Testis (tissue), 3 donors: Measurements from ENCODE around the gene VPS11. TPM values are rescaled to one million over a fixed set of nuclear protein-coding genes. Genes with fewer than 3 reads are reported as not detected.

Experiments
- DNase-seq: peaks from one replicate; pipeline ENCODE4 v3.0.0-alpha.2; 2019
- H3K27ac ChIP-seq, 2 donors: fragments of 200-600 bp; sonication (generic); one replicate each; pipeline ENCODE4 v1.5.1; 2019
- H3K27me3 ChIP-seq: fragments of 200-600 bp; sonication (generic); one replicate; pipeline ENCODE4 v1.5.1; 2019
- H3K36me3 ChIP-seq: fragments of 200-600 bp; sonication (generic); one replicate; pipeline ENCODE4 v1.5.1; 2017; ENCODE audit warnings: low read depth; ENCODE audit errors: missing control alignments
- H3K4me1 ChIP-seq: fragments of 200-600 bp; sonication (generic); one replicate; pipeline ENCODE4 v1.5.1; 2019
- H3K4me3 ChIP-seq, 2 donors: fragments of 200-600 bp; sonication (generic); one replicate each; pipeline ENCODE4 v1.5.1; 2017 to 2019
- H3K9me3 ChIP-seq: fragments of 200-600 bp; sonication (generic); one replicate; pipeline ENCODE4 v1.5.1; 2017
- POLR2A ChIP-seq: fragments of 450-650 bp; IDR thresholded peaks from one replicate; pipeline ENCODE4 v1.6.1; 2017; ENCODE audit warnings: antibody characterized with exemption, mild to moderate bottlenecking, moderate library complexity
- WGBS, 2 donors: methylation state at CpG; one replicate each; pipeline ENCODE4 v1.1.5; 2018; 5-methylcytosine and 5-hydroxymethylcytosine counted together
- intact Hi-C: fragments of 100-400 bp; cut with DNase I; formaldehyde crosslinking; loops from one replicate; pipeline ENCODE4 v1.15.1; 2023; ENCODE audit warnings: low total_unique reads
- polyA plus RNA-seq: library from polyadenylated mRNA; stranded (reverse); fragments of 350-450 nt; fragmentation: Illumina TruSeq; extraction: RNeasy Lipid Tissue Mini Kit (QIAGEN cat#74804); gene quantifications from one replicate; pipeline ENCODE4 v1.2.3, GENCODE V29; 2014; ENCODE audit warnings: low read depth, low replicate concordance; ENCODE audit not compliant: insufficient read depth
- total RNA-seq, 2 donors: library from RNA; depleted of rRNA; stranded (reverse); fragments of >200 nt; gene quantifications; one replicate each; pipeline ENCODE4 v1.2.3, GENCODE V29; 2016
- TF ChIP-seq, protein P1 (sequence below), 3 experiments: fragments of 450-650 bp in 2 of 3; fragments of 200-600 bp in 1 of 3; sonication (generic) in 1 of 3; IDR thresholded peaks; one replicate each; pipeline ENCODE4 v1.5.1; 2016 to 2019; ENCODE audit warnings: antibody characterized with exemption in 3 of 3, mild to moderate bottlenecking in 2 of 3, moderate library complexity in 1 of 3

The VPS11 gene
- total and polyA plus RNA-seq, 3 donors from 2014 or later = 50.7 to 60.5 (median 56.7) TPM

DNA sequence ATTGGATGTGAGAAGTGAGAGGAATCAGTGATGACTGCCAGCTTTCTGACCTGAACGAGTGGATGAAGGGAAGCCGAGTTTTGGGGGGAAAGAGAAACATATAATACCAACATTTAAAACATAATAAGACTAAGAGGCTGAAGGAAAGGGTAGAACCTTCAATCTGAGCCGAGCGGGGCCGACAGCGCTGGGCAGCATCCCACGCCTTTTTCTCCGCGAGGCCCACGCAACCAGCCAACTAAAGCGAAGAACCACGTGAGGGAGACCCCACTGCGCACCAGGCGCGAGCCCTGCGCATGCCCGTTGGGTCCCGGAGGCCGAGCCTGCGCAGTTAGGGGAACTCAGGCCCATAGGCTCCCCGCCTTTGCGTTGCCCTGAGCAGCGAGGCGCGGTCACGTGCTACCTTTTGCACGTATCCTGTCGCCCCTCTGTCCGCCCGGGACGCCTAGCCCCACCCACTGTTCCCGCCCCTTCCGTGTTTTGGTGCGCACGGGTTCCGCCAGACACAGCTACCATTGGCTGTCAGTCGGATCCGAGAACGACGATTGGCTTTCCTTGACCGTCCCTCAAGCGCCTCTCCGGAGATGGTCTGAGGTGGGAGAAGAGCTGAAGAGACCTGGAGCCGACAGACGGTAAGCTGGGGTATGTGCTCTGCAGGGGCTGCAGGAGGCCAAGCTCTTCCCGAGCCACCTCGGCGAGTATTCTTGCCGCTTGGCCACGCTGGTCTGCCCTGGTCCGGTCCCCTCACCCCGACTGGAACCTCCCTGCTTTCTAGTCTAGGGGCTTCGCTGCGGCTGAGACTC is 53.6 kb downstream of the VPS11 start, which contains the start of gene HINFP:
Gene HINFP (plus strand): TSS at position 573 of the 803 bp plus-strand sequence. CDS start 5,365 bp downstream, outside the sequence.
- intact Hi-C loops = no loop called here
- Histone ChIP-seq H3K27ac (peak within 1 kb of the TSS; percentile 57 to 71), H3K4me1 (peaks cover 9% of the 10 kb centered on the region), H3K27me3 (no peaks in the 10 kb centered on the region), H3K9me3 (no peaks in the 10 kb centered on the region), H3K36me3 (no peaks in the 10 kb centered on the region), H3K4me3 (peak within 1 kb of the TSS; percentile 75 to 94)
- TF ChIP-seq POLR2A = no peak
- TF ChIP-seq, protein P1, sequence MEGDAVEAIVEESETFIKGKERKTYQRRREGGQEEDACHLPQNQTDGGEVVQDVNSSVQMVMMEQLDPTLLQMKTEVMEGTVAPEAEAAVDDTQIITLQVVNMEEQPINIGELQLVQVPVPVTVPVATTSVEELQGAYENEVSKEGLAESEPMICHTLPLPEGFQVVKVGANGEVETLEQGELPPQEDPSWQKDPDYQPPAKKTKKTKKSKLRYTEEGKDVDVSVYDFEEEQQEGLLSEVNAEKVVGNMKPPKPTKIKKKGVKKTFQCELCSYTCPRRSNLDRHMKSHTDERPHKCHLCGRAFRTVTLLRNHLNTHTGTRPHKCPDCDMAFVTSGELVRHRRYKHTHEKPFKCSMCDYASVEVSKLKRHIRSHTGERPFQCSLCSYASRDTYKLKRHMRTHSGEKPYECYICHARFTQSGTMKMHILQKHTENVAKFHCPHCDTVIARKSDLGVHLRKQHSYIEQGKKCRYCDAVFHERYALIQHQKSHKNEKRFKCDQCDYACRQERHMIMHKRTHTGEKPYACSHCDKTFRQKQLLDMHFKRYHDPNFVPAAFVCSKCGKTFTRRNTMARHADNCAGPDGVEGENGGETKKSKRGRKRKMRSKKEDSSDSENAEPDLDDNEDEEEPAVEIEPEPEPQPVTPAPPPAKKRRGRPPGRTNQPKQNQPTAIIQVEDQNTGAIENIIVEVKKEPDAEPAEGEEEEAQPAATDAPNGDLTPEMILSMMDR (IDR thresholded peaks at IDR 0.05) = no peak
- 0 to 3% methylated on average over 25 to 54 of the region's 54 CpGs for WGBS, 2 donors
- DNase-seq = peak; percentile 100

- WGBS, 2 donors = 0 to 1% methylated on average over 16 to 20 of the region's 20 CpGs
- H3K27ac ChIP-seq = peak overlapping the region; percentile 56 to 64
- H3K4me1 ChIP-seq = peaks cover 14% of the 10 kb centered on the region
- H3K36me3 ChIP-seq = no peaks in the 10 kb centered on the region
- TF ChIP-seq POLR2A = no peak
- TF ChIP-seq, protein P1 (IDR thresholded peaks at IDR 0.05) = no peak
- intact Hi-C loops = no loop called here
- no peaks in the 10 kb centered on the region for H3K27me3 ChIP-seq
- no peaks in the 10 kb centered on the region for H3K9me3 ChIP-seq
- no peak for DNase-seq
- H3K4me3 ChIP-seq = peak overlapping the region; percentile 75 to 94
Measured at GRCh38 chr11:119121811-119122124, 54.1 kb downstream of the VPS11 start.

DNA sequence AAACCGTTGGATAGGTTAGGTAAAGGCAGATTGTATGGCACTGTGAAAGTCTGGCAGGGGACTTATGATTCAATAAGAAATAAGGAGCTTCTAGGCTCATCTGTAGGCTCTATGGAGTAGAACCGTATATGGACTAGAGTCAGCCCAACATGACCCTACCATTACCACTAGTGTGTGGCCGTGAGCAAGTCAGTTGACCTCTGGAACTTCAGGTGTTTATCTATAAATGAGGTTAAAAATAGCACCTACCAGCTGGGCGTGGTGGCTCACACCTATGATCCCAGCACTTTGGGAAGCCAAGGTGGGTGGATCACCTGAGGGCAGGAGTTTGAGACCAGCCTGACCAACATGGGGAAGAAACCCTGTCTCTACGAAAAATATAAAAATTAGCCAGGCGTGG is 58.2 kb downstream of the VPS11 start:
- H3K4me1 ChIP-seq = peaks cover 14% of the 10 kb centered on the region
- H3K27ac ChIP-seq = no peak overlapping the region
- H3K9me3 ChIP-seq = no peaks in the 10 kb centered on the region
- H3K4me3 ChIP-seq = no peak overlapping the region
- TF ChIP-seq, protein P1 (IDR thresholded peaks at IDR 0.05) = no peak
- no peak for TF ChIP-seq POLR2A
- 87 to 94% methylated on average over 6 of the region's 6 CpGs for WGBS, 2 donors
- H3K27me3 ChIP-seq = no peaks in the 10 kb centered on the region
- intact Hi-C loops = no loop called here
- no peaks in the 10 kb centered on the region for H3K36me3 ChIP-seq
- DNase-seq = no peak

GRCh38 chr11:119126675-119127268 is 59.2 kb downstream of the VPS11 start:
- Histone ChIP-seq H3K4me1 (peaks cover 17% of the 10 kb centered on the region), H3K27ac (no peak overlapping the region), H3K27me3 (no peaks in the 10 kb centered on the region), H3K36me3 (no peaks in the 10 kb centered on the region), H3K4me3 (no peak overlapping the region), H3K9me3 (no peaks in the 10 kb centered on the region)
- TF ChIP-seq POLR2A = no peak
- TF ChIP-seq, protein P1 (IDR thresholded peaks at IDR 0.05) = no peak
- intact Hi-C loops = no loop called here
- WGBS, 2 donors = 52 to 68% methylated on average over 5 of the region's 5 CpGs
- DNase-seq = no peak
